Esophagus muscularis mucosa (tissue), 4 donors: ENCODE results near the gene CR1L.

Source experiments
- CTCF ChIP-seq, 3 experiments: fragments of 200-600 bp in 2 of 3; fragments of 450-650 bp in 1 of 3; sonication (generic) in 2 of 3; IDR thresholded peaks; one replicate each; pipeline ENCODE4 v1.5.1; 2017 to 2019; ENCODE audit warnings: antibody characterized with exemption in 3 of 3, mild to moderate bottlenecking in 2 of 3, moderate library complexity in 1 of 3
- EP300 ChIP-seq: sonication (generic); formaldehyde crosslinking; IDR thresholded peaks from one replicate; pipeline ENCODE4 v1.6.1; 2017; ENCODE audit warnings: antibody characterized with exemption
- POLR2A ChIP-seq: fragments of 450-650 bp; IDR thresholded peaks from one replicate; pipeline ENCODE4 v1.6.1; 2017; ENCODE audit warnings: antibody characterized with exemption, moderate library complexity, mild to moderate bottlenecking, low read depth
- POLR2AphosphoS5 ChIP-seq, 2 donors: sonication (generic); formaldehyde crosslinking; IDR thresholded peaks; one replicate each; pipeline ENCODE4 v1.6.1; 2017; ENCODE audit warnings: antibody characterized with exemption in 2 of 2

GRCh38 chr1:207606362-207606755 lies 38.6 kb upstream of the CR1L start:
- no peak for TF ChIP-seq CTCF (IDR thresholded peaks at IDR 0.05)
- no peak for TF ChIP-seq POLR2A
- TF ChIP-seq POLR2AphosphoS5 (IDR thresholded peaks at IDR 0.05) = no peak
- no peak for TF ChIP-seq EP300
